H9 (cell line): ENCODE data around the gene KLK10. TPM values are rescaled to one million over a fixed set of nuclear protein-coding genes. Genes with fewer than 3 reads are reported as not detected.

ENCODE experiments used
- DNase-seq: peaks from one replicate; pipeline ENCODE4 v3.0.0-alpha.2; 2017
- H2AFZ ChIP-seq: one replicate; pipeline ENCODE4 v1.6.1; 2013; ENCODE audit warnings: mild to moderate bottlenecking, low read length, control low read depth, moderate library complexity
- H2AK5ac ChIP-seq: 2 replicates; pipeline ENCODE4 v1.6.1; 2013; ENCODE audit warnings: low read length, control low read depth, mixed read lengths; ENCODE audit not compliant: insufficient read length
- H2BK120ac ChIP-seq: one replicate; pipeline ENCODE4 v1.6.1; 2013; ENCODE audit warnings: low read depth, mild to moderate bottlenecking, low read length, control low read depth, inconsistent platforms; ENCODE audit not compliant: poor library complexity, severe bottlenecking
- H2BK12ac ChIP-seq: 2 replicates; pipeline ENCODE4 v1.6.1; 2013; ENCODE audit warnings: low read length, control low read depth, mixed read lengths, low read depth; ENCODE audit not compliant: insufficient read length
- H2BK15ac ChIP-seq: 2 replicates; pipeline ENCODE4 v1.6.1; 2013; ENCODE audit warnings: low read depth, low read length, control low read depth
- H2BK20ac ChIP-seq: one replicate; pipeline ENCODE4 v1.6.1; 2013; ENCODE audit warnings: low read depth, mild to moderate bottlenecking, low read length, control low read depth, inconsistent platforms; ENCODE audit not compliant: poor library complexity, severe bottlenecking
- H2BK5ac ChIP-seq: 2 replicates; pipeline ENCODE4 v1.6.1; 2013; ENCODE audit warnings: low read length, control low read depth, mixed read lengths; ENCODE audit not compliant: insufficient read length
- H3K14ac ChIP-seq: 2 replicates; pipeline ENCODE4 v1.6.1; 2013; ENCODE audit warnings: low read length, control low read depth; ENCODE audit not compliant: insufficient read depth
- H3K18ac ChIP-seq: 2 replicates; pipeline ENCODE4 v1.6.1; 2013; ENCODE audit warnings: low read depth, mild to moderate bottlenecking, mixed read lengths, low read length, control low read depth; ENCODE audit not compliant: insufficient read length
- H3K23ac ChIP-seq: 2 replicates; pipeline ENCODE4 v1.6.1; 2013; ENCODE audit warnings: low read length, control low read depth, mixed read lengths, low read depth; ENCODE audit not compliant: insufficient read length
- H3K23me2 ChIP-seq: 2 replicates; pipeline ENCODE4 v1.6.1; 2013; ENCODE audit warnings: low read depth, mild to moderate bottlenecking, mixed read lengths, low read length, control low read depth; ENCODE audit not compliant: insufficient read length, poor library complexity, severe bottlenecking
- H3K27ac ChIP-seq: 2 replicates; pipeline ENCODE4 v1.5.1; 2013; ENCODE audit warnings: low read length, control low read depth, mixed read lengths, low read depth; ENCODE audit not compliant: insufficient read length
- H3K27me3 ChIP-seq: 2 replicates; pipeline ENCODE4 v1.6.1; 2013; ENCODE audit warnings: low read length, control low read depth, inconsistent platforms; ENCODE audit not compliant: insufficient read depth
- H3K4ac ChIP-seq: 2 replicates; pipeline ENCODE4 v1.6.1; 2013; ENCODE audit warnings: low read depth, mild to moderate bottlenecking, control low read depth, inconsistent platforms, low read length, moderate library complexity
- H3K4me1 ChIP-seq: 2 replicates; pipeline ENCODE4 v1.6.1; 2013; ENCODE audit warnings: low read length, control low read depth, inconsistent platforms; ENCODE audit not compliant: insufficient read depth
- H3K4me2 ChIP-seq: 2 replicates; pipeline ENCODE4 v1.6.1; 2013; ENCODE audit warnings: low read length, control low read depth, mixed read lengths; ENCODE audit not compliant: insufficient read length, insufficient read depth
- H3K56ac ChIP-seq: 2 replicates; pipeline ENCODE4 v1.6.1; 2013; ENCODE audit warnings: low read depth, mild to moderate bottlenecking, mixed read lengths, low read length, control low read depth; ENCODE audit not compliant: insufficient read length
- H3K79me1 ChIP-seq: 2 replicates; pipeline ENCODE4 v1.6.1; 2013; ENCODE audit warnings: low read depth, mild to moderate bottlenecking, moderate library complexity, low read length, control low read depth, inconsistent platforms; ENCODE audit not compliant: insufficient read depth, poor library complexity, severe bottlenecking
- H3K79me2 ChIP-seq: 2 replicates; pipeline ENCODE4 v1.6.1; 2013; ENCODE audit warnings: low read length, control low read depth, inconsistent platforms; ENCODE audit not compliant: insufficient read depth
- H3K9ac ChIP-seq: 2 replicates; pipeline ENCODE4 v1.6.1; 2013; ENCODE audit warnings: low read length, control low read depth, mixed read lengths; ENCODE audit not compliant: insufficient read length; ENCODE audit errors: extremely low read depth
- H3K9me3 ChIP-seq: one replicate; pipeline ENCODE4 v1.6.1; 2013; ENCODE audit warnings: low read depth, low read length, inconsistent platforms; ENCODE audit not compliant: control insufficient read depth
- H3T11ph ChIP-seq: one replicate; pipeline ENCODE4 v1.6.1; 2013; ENCODE audit warnings: mild to moderate bottlenecking, low read length, control low read depth, inconsistent platforms
- H4K20me1 ChIP-seq: one replicate; pipeline ENCODE4 v1.6.1; 2013; ENCODE audit not compliant: control insufficient read depth, insufficient read length, insufficient read depth
- H4K5ac ChIP-seq: 2 replicates; pipeline ENCODE4 v1.6.1; 2013; ENCODE audit warnings: low read depth, mild to moderate bottlenecking, mixed read lengths, low read length, control low read depth; ENCODE audit not compliant: insufficient read length
- H4K8ac ChIP-seq: replicated peaks from 2 replicates; pipeline ENCODE4 v1.6.1; 2013; ENCODE audit warnings: low read length, control low read depth, mixed read lengths, low read depth; ENCODE audit not compliant: insufficient read length
- H4K91ac ChIP-seq: 2 replicates; pipeline ENCODE4 v1.6.1; 2013; ENCODE audit warnings: low read depth, mild to moderate bottlenecking, moderate library complexity, mixed read lengths, low read length, control low read depth; ENCODE audit not compliant: insufficient read length
- H3K27ac Mint-ChIP-seq, 3 experiments: 2 replicates in 2 of 3; 3 replicates in 1 of 3; pipeline ENCODE4 v1.8.0; 2020 to 2021; ENCODE audit warnings: mixed read lengths in 3 of 3, mild to moderate bottlenecking in 1 of 3, moderate library complexity in 1 of 3
- H3K27me3 Mint-ChIP-seq: 2 replicates; pipeline ENCODE4 v1.8.0; 2021; ENCODE audit warnings: low read depth, mild to moderate bottlenecking, moderate library complexity, mixed read lengths
- H3K36me3 Mint-ChIP-seq, 3 experiments: 2 replicates in 2 of 3; 3 replicates in 1 of 3; pipeline ENCODE4 v1.8.0; 2020 to 2021; ENCODE audit warnings: low read depth in 3 of 3, mixed read lengths in 3 of 3; ENCODE audit not compliant: insufficient read depth in 1 of 3
- H3K4me1 Mint-ChIP-seq, 2 experiments: 2 replicates each; pipeline ENCODE4 v1.8.0; 2020; ENCODE audit warnings: mixed read lengths in 2 of 2
- H3K4me3 Mint-ChIP-seq, 2 experiments: 2 replicates in 1 of 2; 3 replicates in 1 of 2; pipeline ENCODE4 v1.8.0; 2020 to 2021; ENCODE audit warnings: mild to moderate bottlenecking in 2 of 2, mixed read lengths in 2 of 2, moderate library complexity in 1 of 2
- H3K9me3 Mint-ChIP-seq, 2 experiments: 2 replicates in 1 of 2; 3 replicates in 1 of 2; pipeline ENCODE4 v1.8.0; 2020; ENCODE audit warnings: mild to moderate bottlenecking in 2 of 2, mixed read lengths in 2 of 2, moderate library complexity in 1 of 2
- WGBS: extraction: QIAGEN DNeasy Blood & Tissue Kit; methylation state at CpG from one replicate; pipeline ENCODE4 v1.1.7; 2013; ENCODE audit warnings: missing lambda C conversion rate, low lambda C conversion rate, mixed read lengths; ENCODE audit not compliant: insufficient read length; ENCODE audit errors: extremely low coverage; 5-methylcytosine and 5-hydroxymethylcytosine counted together
- total RNA-seq: library from RNA; stranded (reverse); gene quantifications from 2 replicates; pipeline ENCODE4 v1.2.1, GENCODE V29; 2021
- TF ChIP-seq, protein P1 (sequence below): fragments of 200-600 bp; sonication (generic); conservative IDR thresholded peaks from 3 replicates; pipeline ENCODE4 v1.8.0; 2021; ENCODE audit warnings: antibody characterized with exemption, mild to moderate bottlenecking

The KLK10 gene
- total RNA-seq, 1 experiment from 2014 or later, result 1.3 TPM

- no peak overlapping the region for H2AFZ ChIP-seq
- WGBS, result no CpG with 5 or more reads among the region's 11 CpGs
Measured at GRCh38 chr19:51044327-51044726, 24.8 kb upstream of the KLK10 start.

More at GRCh38 chr19:51044327-51044726, 24.8 kb upstream of the KLK10 start:
- Histone ChIP-seq H2BK20ac (no peak overlapping the region), H3K79me1 (no peaks in the 10 kb centered on the region), H3K4me2 (no peak overlapping the region), H3K18ac (no peak overlapping the region), H3K79me2 (no peaks in the 10 kb centered on the region), H2BK120ac (no peak overlapping the region), H2BK12ac (no peak overlapping the region), H3K9me3 (no peaks in the 10 kb centered on the region), H3K27me3 (no peaks in the 10 kb centered on the region), H3K56ac (no peak overlapping the region), H4K5ac (no peak overlapping the region), H4K20me1 (no peaks in the 10 kb centered on the region), H3K9ac (no peak overlapping the region), H3K27ac (no peak overlapping the region), H2BK5ac (no peak overlapping the region), H4K91ac (no peak overlapping the region), H4K8ac (no peak overlapping the region), H3T11ph (no peak overlapping the region), H3K23me2 (no peaks in the 10 kb centered on the region), H2AK5ac (no peak overlapping the region), H3K4ac (no peak overlapping the region), H3K4me1 (peaks cover 10% of the 10 kb centered on the region), H3K23ac (no peak overlapping the region), H2BK15ac (no peak overlapping the region), H3K14ac (no peak overlapping the region)
- Mint-ChIP-seq H3K9me3 (peaks cover 4 to 6% of the 10 kb centered on the region in 2 experiments; a peak in 4 of 5 replicates), H3K4me3 (no peak overlapping the region), H3K36me3 (peaks cover 0 to 5% (median 3%) of the 10 kb centered on the region in 3 experiments; a peak in 2 of 7 replicates), H3K27me3 (no peaks in the 10 kb centered on the region), H3K27ac (peak overlapping the region in 1 of 3 experiments; percentile 77; a peak in 2 of 7 replicates), H3K4me1 (peaks cover 24 to 36% of the 10 kb centered on the region in 2 experiments)
- TF ChIP-seq, protein P1, sequence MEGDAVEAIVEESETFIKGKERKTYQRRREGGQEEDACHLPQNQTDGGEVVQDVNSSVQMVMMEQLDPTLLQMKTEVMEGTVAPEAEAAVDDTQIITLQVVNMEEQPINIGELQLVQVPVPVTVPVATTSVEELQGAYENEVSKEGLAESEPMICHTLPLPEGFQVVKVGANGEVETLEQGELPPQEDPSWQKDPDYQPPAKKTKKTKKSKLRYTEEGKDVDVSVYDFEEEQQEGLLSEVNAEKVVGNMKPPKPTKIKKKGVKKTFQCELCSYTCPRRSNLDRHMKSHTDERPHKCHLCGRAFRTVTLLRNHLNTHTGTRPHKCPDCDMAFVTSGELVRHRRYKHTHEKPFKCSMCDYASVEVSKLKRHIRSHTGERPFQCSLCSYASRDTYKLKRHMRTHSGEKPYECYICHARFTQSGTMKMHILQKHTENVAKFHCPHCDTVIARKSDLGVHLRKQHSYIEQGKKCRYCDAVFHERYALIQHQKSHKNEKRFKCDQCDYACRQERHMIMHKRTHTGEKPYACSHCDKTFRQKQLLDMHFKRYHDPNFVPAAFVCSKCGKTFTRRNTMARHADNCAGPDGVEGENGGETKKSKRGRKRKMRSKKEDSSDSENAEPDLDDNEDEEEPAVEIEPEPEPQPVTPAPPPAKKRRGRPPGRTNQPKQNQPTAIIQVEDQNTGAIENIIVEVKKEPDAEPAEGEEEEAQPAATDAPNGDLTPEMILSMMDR, result no peak
- no peak for DNase-seq
